Transverse colon (tissue), 4 donors: ENCODE data around the gene STYK1. TPM values are rescaled to one million over a fixed set of nuclear protein-coding genes. Genes with fewer than 3 reads are reported as not detected.

Experiments used
- DNase-seq: peaks from one replicate; pipeline ENCODE4 v3.0.0-alpha.2; 2019
- H3K27ac ChIP-seq, 4 donors: fragments of 200-600 bp; sonication (generic); 2 replicates each; pipeline ENCODE4 v1.5.1; 2016 to 2018; ENCODE audit warnings: inconsistent platforms in 4 of 4
- H3K27me3 ChIP-seq: fragments of 200-600 bp; sonication (generic); 2 replicates; pipeline ENCODE4 v1.5.1; 2017; ENCODE audit warnings: inconsistent platforms
- H3K36me3 ChIP-seq, 4 donors: fragments of 200-600 bp; sonication (generic); 2 replicates each; pipeline ENCODE4 v1.5.1; 2017 to 2019; ENCODE audit warnings: inconsistent platforms in 4 of 4
- H3K4me1 ChIP-seq, 4 donors: fragments of 200-600 bp; sonication (generic); 2 replicates each; pipeline ENCODE4 v1.5.1; 2017 to 2020; ENCODE audit warnings: inconsistent platforms in 4 of 4
- H3K4me3 ChIP-seq, 4 donors: fragments of 200-600 bp; sonication (generic); 1 replicate in 1 of 4; 2 replicates in 3 of 4; pipeline versions ENCODE4 v1.5.1 to v1.6.1; 2017 to 2019; ENCODE audit warnings: inconsistent platforms in 4 of 4
- H3K9me3 ChIP-seq, 2 donors: fragments of 200-600 bp; sonication (generic); 2 replicates each; pipeline ENCODE4 v1.5.1; 2017 to 2019; ENCODE audit warnings: inconsistent platforms in 2 of 2
- EP300 ChIP-seq: sonication (generic); formaldehyde crosslinking; IDR thresholded peaks from one replicate; pipeline ENCODE4 v1.6.1; 2017; ENCODE audit warnings: antibody characterized with exemption, low read depth
- POLR2A ChIP-seq: fragments of 450-650 bp; IDR thresholded peaks from one replicate; pipeline ENCODE4 v1.6.1; 2016; ENCODE audit warnings: antibody characterized with exemption, mild to moderate bottlenecking, moderate library complexity
- POLR2AphosphoS5 ChIP-seq, 3 donors: sonication (generic); formaldehyde crosslinking; IDR thresholded peaks; one replicate each; pipeline ENCODE4 v1.6.1; 2016; ENCODE audit warnings: antibody characterized with exemption in 3 of 3
- WGBS, 2 donors: methylation state at CpG; one replicate each; pipeline ENCODE4 v1.1.5; 2018; ENCODE audit warnings: low coverage in 1 of 2; 5-methylcytosine and 5-hydroxymethylcytosine counted together
- in situ Hi-C, 4 donors: fragments of 200-750 bp; cut with MboI; loops; one replicate each; pipeline versions ENCODE4 v1.15.0 to v1.15.1; 2017; ENCODE audit warnings: low sequenced_read_pairs in 3 of 4, low pct_ligation_motif_present in 1 of 4, low pct_unique_long_range_greater_than_20kb in 1 of 4
- intact Hi-C: fragments of 100-400 bp; cut with DNase I; formaldehyde crosslinking; loops from one replicate; pipeline ENCODE4 v1.15.1; 2023; ENCODE audit warnings: low total_unique reads
- total RNA-seq, 4 donors: library from RNA; depleted of rRNA; stranded (reverse); fragments of >200 nt; gene quantifications; one replicate each; pipeline ENCODE4 v1.1.0, GENCODE V29; 2016
- TF ChIP-seq, protein P1 (sequence below), 5 experiments: fragments of 200-600 bp in 3 of 5; fragments of 450-650 bp in 2 of 5; sonication (generic) in 3 of 5; IDR thresholded peaks; 1 replicate in 2 of 5; 2 replicates in 3 of 5; pipeline ENCODE4 v1.5.1; 2016 to 2017; ENCODE audit warnings: antibody characterized with exemption in 5 of 5, inconsistent platforms in 3 of 5, mild to moderate bottlenecking in 2 of 5, moderate library complexity in 1 of 5

Gene STYK1
- total RNA-seq, 4 donors from 2014 or later, result 8.4 to 41.6 (median 19.2) TPM

DNA sequence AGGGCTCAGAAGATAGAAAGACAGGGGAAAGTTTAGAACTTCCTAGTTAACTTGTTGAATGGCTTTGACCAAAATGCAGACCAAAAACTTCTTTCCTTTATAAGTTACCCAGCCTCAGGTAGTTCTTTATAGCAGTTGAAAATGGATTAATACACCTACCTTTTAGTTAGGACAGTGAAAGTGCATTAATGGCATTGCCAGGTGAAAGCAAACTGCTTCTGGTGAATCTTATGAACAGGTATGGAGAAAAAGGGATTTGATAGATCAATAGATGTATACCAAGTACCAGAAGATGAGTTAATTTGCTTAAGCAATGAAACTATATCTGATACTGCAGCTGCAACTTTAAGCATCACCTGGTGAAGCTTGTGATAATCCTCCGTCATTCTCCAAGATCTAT, 14.2 kb upstream of the STYK1 start:
- no peaks in the 10 kb centered on the region for H3K4me1 ChIP-seq
- no peak for DNase-seq
- H3K36me3 ChIP-seq, result no peaks in the 10 kb centered on the region
- no peak for TF ChIP-seq EP300
- TF ChIP-seq, protein P1, sequence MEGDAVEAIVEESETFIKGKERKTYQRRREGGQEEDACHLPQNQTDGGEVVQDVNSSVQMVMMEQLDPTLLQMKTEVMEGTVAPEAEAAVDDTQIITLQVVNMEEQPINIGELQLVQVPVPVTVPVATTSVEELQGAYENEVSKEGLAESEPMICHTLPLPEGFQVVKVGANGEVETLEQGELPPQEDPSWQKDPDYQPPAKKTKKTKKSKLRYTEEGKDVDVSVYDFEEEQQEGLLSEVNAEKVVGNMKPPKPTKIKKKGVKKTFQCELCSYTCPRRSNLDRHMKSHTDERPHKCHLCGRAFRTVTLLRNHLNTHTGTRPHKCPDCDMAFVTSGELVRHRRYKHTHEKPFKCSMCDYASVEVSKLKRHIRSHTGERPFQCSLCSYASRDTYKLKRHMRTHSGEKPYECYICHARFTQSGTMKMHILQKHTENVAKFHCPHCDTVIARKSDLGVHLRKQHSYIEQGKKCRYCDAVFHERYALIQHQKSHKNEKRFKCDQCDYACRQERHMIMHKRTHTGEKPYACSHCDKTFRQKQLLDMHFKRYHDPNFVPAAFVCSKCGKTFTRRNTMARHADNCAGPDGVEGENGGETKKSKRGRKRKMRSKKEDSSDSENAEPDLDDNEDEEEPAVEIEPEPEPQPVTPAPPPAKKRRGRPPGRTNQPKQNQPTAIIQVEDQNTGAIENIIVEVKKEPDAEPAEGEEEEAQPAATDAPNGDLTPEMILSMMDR (IDR thresholded peaks at IDR 0.05), result no peak
- no peak for TF ChIP-seq POLR2A
- TF ChIP-seq POLR2AphosphoS5 (IDR thresholded peaks at IDR 0.05), result no peak
- no peaks in the 10 kb centered on the region for H3K27me3 ChIP-seq
- no peak overlapping the region for H3K27ac ChIP-seq
- H3K4me3 ChIP-seq, result no peak overlapping the region
- 90 to 100% methylated on average over 1 of the region's 1 CpG for WGBS, 2 donors
- in situ Hi-C loops (loop anchor here in 1 of 4 donors (10.0 kb wide), 1 partner anchor 83 kb away; no protein-coding TSS in a partner anchor), intact Hi-C loops (no loop called here)
- no peaks in the 10 kb centered on the region for H3K9me3 ChIP-seq

DNA sequence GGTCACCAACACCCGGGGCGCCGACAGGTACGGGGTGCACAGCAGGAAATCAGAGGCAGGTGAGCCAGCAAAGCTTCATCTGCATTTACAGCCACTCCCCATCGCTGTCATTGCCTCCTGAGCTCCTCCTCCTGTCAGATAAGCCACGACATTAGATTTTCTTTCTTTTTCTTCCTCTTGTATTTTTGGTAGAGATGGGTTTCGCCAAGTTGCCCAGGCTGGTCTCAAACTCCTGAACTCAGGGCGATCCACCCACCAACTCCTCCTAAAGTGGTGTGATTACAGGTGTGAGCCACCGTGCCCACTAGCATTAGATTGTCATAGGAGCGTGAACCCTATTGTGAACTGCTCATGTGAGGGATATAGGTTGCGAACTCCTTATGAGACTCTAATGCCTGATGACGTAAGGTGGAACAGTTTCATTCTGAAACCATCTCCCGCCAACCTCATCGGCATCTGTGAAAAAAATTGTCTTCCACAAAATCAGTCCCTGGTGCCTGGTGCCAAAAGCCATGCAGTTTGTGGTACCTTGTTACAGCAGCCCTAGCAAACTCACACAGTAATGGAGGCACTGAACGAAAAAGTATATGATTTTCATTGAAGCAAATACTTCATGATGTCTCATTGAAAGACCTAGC, 1.5 kb downstream of the STYK1 start:
- peak overlapping the region in 3 of 4 donors; percentile 32 to 56 (median 39) for H3K4me3 ChIP-seq
- peaks cover 14% of the 10 kb centered on the region for H3K27me3 ChIP-seq
- intact Hi-C loops, result no loop called here
- WGBS, 2 donors, result 56% methylated on average over 15 of the region's 15 CpGs; no CpG with 5 or more reads in 1 of the 2 donors
- in situ Hi-C loops, result no loop called here
- H3K36me3 ChIP-seq, result no peaks in the 10 kb centered on the region
- TF ChIP-seq EP300 (no peak), POLR2A (peak; percentile 44)
- H3K9me3 ChIP-seq, result no peaks in the 10 kb centered on the region
- H3K27ac ChIP-seq, result peak overlapping the region; percentile 77 to 86 (median 83)
- DNase-seq, result peak; percentile 71
- peaks cover 0 to 23% (median 3%) of the 10 kb centered on the region in 4 donors for H3K4me1 ChIP-seq

- Histone ChIP-seq H3K36me3 (no peaks in the 10 kb centered on the region), H3K4me3 (no peak overlapping the region), H3K27ac (no peak overlapping the region), H3K4me1 (peaks cover 0 to 30% (median 8%) of the 10 kb centered on the region in 4 donors), H3K27me3 (peaks cover 8% of the 10 kb centered on the region), H3K9me3 (no peaks in the 10 kb centered on the region)
- 91 to 92% methylated on average over 1 of the region's 1 CpG for WGBS, 2 donors
- in situ Hi-C loops, result no loop called here
- TF ChIP-seq, protein P1 (IDR thresholded peaks at IDR 0.05), result no peak
- TF ChIP-seq POLR2A (no peak), EP300 (no peak), POLR2AphosphoS5 (IDR thresholded peaks at IDR 0.05) (no peak)
- DNase-seq, result no peak
- intact Hi-C loops, result no loop called here
Observed at GRCh38 chr12:10669533-10669932, 4.3 kb downstream of the STYK1 start.

- no peaks in the 10 kb centered on the region for H3K9me3 ChIP-seq
- no peaks in the 10 kb centered on the region for H3K36me3 ChIP-seq
- peak overlapping the region in 2 of 4 donors; percentile 29 to 33 for H3K27ac ChIP-seq
- H3K27me3 ChIP-seq, result peaks cover 4% of the 10 kb centered on the region
- TF ChIP-seq EP300 (no peak), POLR2AphosphoS5 (IDR thresholded peaks at IDR 0.05) (no peak), POLR2A (no peak)
- TF ChIP-seq, protein P1 (IDR thresholded peaks at IDR 0.05), result no peak
- intact Hi-C loops, result no loop called here
- peak; percentile 24 for DNase-seq
- in situ Hi-C loops, result no loop called here
- 0 to 46% methylated on average over 2 to 5 of the region's 5 CpGs for WGBS, 2 donors
- no peak overlapping the region for H3K4me3 ChIP-seq
- H3K4me1 ChIP-seq, result peaks cover 0 to 28% (median 7%) of the 10 kb centered on the region in 4 donors
Observed at GRCh38 chr12:10668526-10668925, 5.3 kb downstream of the STYK1 start.
